Skeletal muscle tissue (tissue), 4 donors: ENCODE results near the gene RIT1. TPM values are rescaled to one million over a fixed set of nuclear protein-coding genes. Genes with fewer than 3 reads are reported as not detected.
"Not testable (repeated sequence)": the region's sequence is repeated elsewhere in the genome, so short reads cannot be mapped to it uniquely, and the experiment has no call there.

ENCODE experiments used
- H3K27ac ChIP-seq: one replicate; pipeline ENCODE4 v1.7.0; 2013; ENCODE audit warnings: mild to moderate bottlenecking, low read depth, low read length, inconsistent platforms
- H3K27me3 ChIP-seq, 3 donors: one replicate each; pipeline ENCODE4 v1.7.0; 2013; ENCODE audit warnings: low read length in 3 of 3; ENCODE audit not compliant: control insufficient read depth in 3 of 3, insufficient read depth in 3 of 3
- H3K36me3 ChIP-seq, 3 donors: one replicate each; pipeline ENCODE4 v1.7.0; 2013; ENCODE audit warnings: low read length in 3 of 3; ENCODE audit not compliant: control insufficient read depth in 3 of 3, insufficient read depth in 3 of 3
- H3K4me1 ChIP-seq, 3 donors: one replicate each; pipeline ENCODE4 v1.7.0; 2013; ENCODE audit warnings: low read length in 3 of 3, mild to moderate bottlenecking in 3 of 3; ENCODE audit not compliant: control insufficient read depth in 3 of 3, insufficient read depth in 3 of 3
- H3K4me3 ChIP-seq, 3 donors: one replicate each; pipeline ENCODE4 v1.7.0; 2013; ENCODE audit warnings: low read length in 3 of 3
- H3K9ac ChIP-seq, 3 donors: one replicate each; pipeline ENCODE4 v1.7.0; 2013; ENCODE audit warnings: low read length in 3 of 3, mild to moderate bottlenecking in 3 of 3, moderate library complexity in 2 of 3, low read depth in 1 of 3
- H3K9me3 ChIP-seq, 3 donors: one replicate each; pipeline ENCODE4 v1.7.0; 2013; ENCODE audit warnings: low read length in 3 of 3; ENCODE audit not compliant: control insufficient read depth in 3 of 3
- total RNA-seq: library from RNA; depleted of rRNA; stranded (reverse); fragments of >200 nt; gene quantifications from one replicate; pipeline ENCODE4 v1.2.3, GENCODE V29; 2014
- donor health status: Osteomylitis.

Gene RIT1
- total RNA-seq, 1 donor from 2014 or later = 21.4 TPM

GRCh38 chr1:155934097-155934935, 23.2 kb upstream of the RIT1 start, which contains the start of gene KHDC4:
Gene KHDC4, minus strand, starts transcription at chr1:155934413. Its CDS starts 40 bp downstream, at chr1:155934373.
- Histone ChIP-seq H3K4me1 (peaks cover 37 to 47% (median 39%) of the 10 kb centered on the region in 3 donors), H3K9me3 (no peaks in the 10 kb centered on the region), H3K9ac (peak within 1 kb of the TSS; percentile 95 to 100 (median 99)), H3K36me3 (peaks cover 15 to 35% (median 18%) of the 10 kb centered on the region in 3 donors), H3K27ac (peak within 1 kb of the TSS; percentile 96), H3K27me3 (no peaks in the 10 kb centered on the region), H3K4me3 (peak within 1 kb of the TSS; percentile 90 to 97 (median 93))

- no peaks in the 10 kb centered on the region for H3K27me3 ChIP-seq
- H3K4me3 ChIP-seq = peak overlapping the region; percentile 90 to 97 (median 93)
- H3K36me3 ChIP-seq = peaks cover 20 to 41% (median 24%) of the 10 kb centered on the region in 3 donors
- H3K4me1 ChIP-seq = peaks cover 37 to 46% (median 37%) of the 10 kb centered on the region in 3 donors
- H3K27ac ChIP-seq = peak overlapping the region; percentile 96
- H3K9ac ChIP-seq = peak overlapping the region; percentile 95 to 100 (median 99)
- no peaks in the 10 kb centered on the region for H3K9me3 ChIP-seq
These were observed 22.5 kb upstream of the RIT1 start for GRCh38 chr1:155933591-155934096.

- peaks cover 20 to 49% (median 24%) of the 10 kb centered on the region in 3 donors for H3K36me3 ChIP-seq
- peak overlapping the region in 2 of 3 donors; percentile 7 to 45 for H3K9ac ChIP-seq
- peak overlapping the region in 2 of 3 donors; percentile 8 to 90 for H3K4me3 ChIP-seq
- no peak overlapping the region for H3K27ac ChIP-seq
- H3K27me3 ChIP-seq = no peaks in the 10 kb centered on the region
- no peaks in the 10 kb centered on the region for H3K9me3 ChIP-seq
- peaks cover 36 to 39% (median 37%) of the 10 kb centered on the region in 3 donors for H3K4me1 ChIP-seq
These were observed 21.3 kb upstream of the RIT1 start for GRCh38 chr1:155932487-155932886.

- no peak overlapping the region for H3K4me3 ChIP-seq
- H3K9ac ChIP-seq = peak overlapping the region in 2 of 3 donors; percentile 7 to 45
- H3K36me3 ChIP-seq = peaks cover 23 to 53% (median 28%) of the 10 kb centered on the region in 3 donors
- H3K4me1 ChIP-seq = peaks cover 36 to 39% (median 37%) of the 10 kb centered on the region in 3 donors
- H3K9me3 ChIP-seq = no peaks in the 10 kb centered on the region
- no peaks in the 10 kb centered on the region for H3K27me3 ChIP-seq
- H3K27ac ChIP-seq = no peak overlapping the region
These were observed 20.9 kb upstream of the RIT1 start for GRCh38 chr1:155932081-155932480.

GRCh38 chr1:155931332-155932038, 20.3 kb upstream of the RIT1 start:
- Histone ChIP-seq H3K9me3 (no peaks in the 10 kb centered on the region), H3K4me1 (peaks cover 36 to 39% (median 37%) of the 10 kb centered on the region in 3 donors)

GRCh38 chr1:155930725-155931124, 19.6 kb upstream of the RIT1 start:
- H3K4me1 ChIP-seq = peaks cover 36 to 39% (median 37%) of the 10 kb centered on the region in 3 donors
- not testable (repeated sequence) for H3K4me3 ChIP-seq, H3K27me3 ChIP-seq, H3K9me3 ChIP-seq, H3K27ac ChIP-seq
- peaks cover 34 to 67% (median 42%) of the 10 kb centered on the region in 3 donors for H3K36me3 ChIP-seq
- peak overlapping the region; percentile 6 to 50 (median 43) for H3K9ac ChIP-seq

More at GRCh38 chr1:155931332-155932038, 20.3 kb upstream of the RIT1 start:
- Histone ChIP-seq H3K9ac (peak overlapping the region in 2 of 3 donors; percentile 43 to 50), H3K27me3 (no peaks in the 10 kb centered on the region), H3K36me3 (peaks cover 29 to 59% (median 34%) of the 10 kb centered on the region in 3 donors), H3K4me3 (peak overlapping the region in 1 of 3 donors; percentile 0), H3K27ac (no peak overlapping the region)

GRCh38 chr1:155929057-155929456, 17.9 kb upstream of the RIT1 start:
- Histone ChIP-seq H3K27ac (no peak overlapping the region), H3K9ac (no peak overlapping the region), H3K27me3 (no peaks in the 10 kb centered on the region), H3K9me3 (no peaks in the 10 kb centered on the region), H3K4me1 (peaks cover 32 to 35% (median 32%) of the 10 kb centered on the region in 3 donors), H3K36me3 (peaks cover 46 to 82% (median 51%) of the 10 kb centered on the region in 3 donors), H3K4me3 (no peak overlapping the region)

- H3K36me3 ChIP-seq = peaks cover 57 to 89% (median 65%) of the 10 kb centered on the region in 3 donors
- no peak overlapping the region for H3K27ac ChIP-seq
- no peak overlapping the region for H3K9ac ChIP-seq
- no peaks in the 10 kb centered on the region for H3K9me3 ChIP-seq
- peaks cover 0 to 3% (median 2%) of the 10 kb centered on the region in 3 donors for H3K4me1 ChIP-seq
- H3K27me3 ChIP-seq = no peaks in the 10 kb centered on the region
- no peak overlapping the region for H3K4me3 ChIP-seq
These were observed 14.4 kb upstream of the RIT1 start for GRCh38 chr1:155925506-155925905.

- H3K4me3 ChIP-seq = no peak overlapping the region
- H3K27me3 ChIP-seq = no peaks in the 10 kb centered on the region
- H3K4me1 ChIP-seq = no peaks in the 10 kb centered on the region
- H3K27ac ChIP-seq = no peak overlapping the region
- peaks cover 54 to 84% (median 75%) of the 10 kb centered on the region in 3 donors for H3K36me3 ChIP-seq
- no peaks in the 10 kb centered on the region for H3K9me3 ChIP-seq
- H3K9ac ChIP-seq = no peak overlapping the region
These were observed 9.6 kb upstream of the RIT1 start for GRCh38 chr1:155920717-155921116.
